NCI-H82 (cell line): ENCODE measurements around the gene RNF146.
A peak's percentile ranks its signal among the peaks of the same experiment; 100 is the strongest.
"Not testable (repeated sequence)": the region's sequence is repeated elsewhere in the genome, so short reads cannot be mapped to it uniquely, and the experiment has no call there.

Experiments used
- DNase-seq: peaks from one replicate; lab custom pipeline; 2025; lab: John Stamatoyannopoulos, UW

RNF146 gene

GRCh38 chr6:127266178-127266891 is at the start of gene RNF146:
RNF146 (plus strand) TSS chr6:127266864; CDS start chr6:127280339, 13,475 bp downstream.
- peak; percentile 93 for DNase-seq

GRCh38 chr6:127219869-127220268 is 46.8 kb upstream of the RNF146 start:
- DNase-seq: no peak

- DNase-seq: no peak
Observed at GRCh38 chr6:127221201-127221600, 45.5 kb upstream of the RNF146 start.

GRCh38 chr6:127222418-127222817 is 44.2 kb upstream of the RNF146 start:
- no peak for DNase-seq

GRCh38 chr6:127225497-127225896 is 41.2 kb upstream of the RNF146 start:
- no peak for DNase-seq

GRCh38 chr6:127233819-127234218 is 32.8 kb upstream of the RNF146 start:
- DNase-seq: not testable (repeated sequence)

- no peak for DNase-seq
Observed at GRCh38 chr6:127243501-127243900, 23.2 kb upstream of the RNF146 start.

- DNase-seq: no peak
Observed at GRCh38 chr6:127247114-127248096, 19.3 kb upstream of the RNF146 start.

GRCh38 chr6:127249621-127250020 is 17.0 kb upstream of the RNF146 start:
- no peak for DNase-seq

- no peak for DNase-seq
Observed at GRCh38 chr6:127255286-127255685, 11.4 kb upstream of the RNF146 start.

- DNase-seq: no peak
Observed at GRCh38 chr6:127262896-127263295, 3.8 kb upstream of the RNF146 start.

GRCh38 chr6:127263481-127263880 is 3.2 kb upstream of the RNF146 start:
- no peak for DNase-seq

GRCh38 chr6:127266892-127267645 is 405 bp downstream of the RNF146 start:
- DNase-seq: peak; percentile 74

- DNase-seq: peak; percentile 70
Observed at GRCh38 chr6:127267646-127268625, 1.3 kb downstream of the RNF146 start.

GRCh38 chr6:127272576-127272975 is 5.9 kb downstream of the RNF146 start:
- DNase-seq: no peak

GRCh38 chr6:127273499-127273898 is 6.8 kb downstream of the RNF146 start:
- DNase-seq: no peak

- DNase-seq: no peak
Observed at GRCh38 chr6:127276331-127276730, 9.7 kb downstream of the RNF146 start.

- DNase-seq: no peak
Observed at GRCh38 chr6:127277878-127278843, 11.5 kb downstream of the RNF146 start.

- DNase-seq: no peak
Observed at GRCh38 chr6:127279815-127280214, 13.2 kb downstream of the RNF146 start.

- no peak for DNase-seq
Observed at GRCh38 chr6:127282184-127282583, 15.5 kb downstream of the RNF146 start.
